ENCODE results near the gene CDH4.

- TF ChIP-seq CTCF (IDR thresholded peaks at IDR 0.05; ENCODE audit: insufficient read depth, low read length, poor library complexity, severe bottlenecking) (no peak), EZH2phosphoT487 (conservative IDR thresholded peaks at IDR 0.05; ENCODE audit: low read length) (no peak)
Observed at GRCh38 chr20:61442075-61442670, 190.1 kb downstream of the CDH4 start.
